Measurements from ENCODE around the gene EMSY. TPM values are rescaled to one million over a fixed set of nuclear protein-coding genes. Genes with fewer than 3 reads are reported as not detected.

Gene EMSY
- total and polyA plus RNA-seq, 2 of the 13 experiments (the other 11 are each of a cell fraction or from before 2014, with no cell fraction given) = 11.6 to 18.5 TPM

GRCh38 chr11:76445121-76446084 lies 585 bp downstream of the EMSY start (continued):
- TF ChIP-seq, protein P1, sequence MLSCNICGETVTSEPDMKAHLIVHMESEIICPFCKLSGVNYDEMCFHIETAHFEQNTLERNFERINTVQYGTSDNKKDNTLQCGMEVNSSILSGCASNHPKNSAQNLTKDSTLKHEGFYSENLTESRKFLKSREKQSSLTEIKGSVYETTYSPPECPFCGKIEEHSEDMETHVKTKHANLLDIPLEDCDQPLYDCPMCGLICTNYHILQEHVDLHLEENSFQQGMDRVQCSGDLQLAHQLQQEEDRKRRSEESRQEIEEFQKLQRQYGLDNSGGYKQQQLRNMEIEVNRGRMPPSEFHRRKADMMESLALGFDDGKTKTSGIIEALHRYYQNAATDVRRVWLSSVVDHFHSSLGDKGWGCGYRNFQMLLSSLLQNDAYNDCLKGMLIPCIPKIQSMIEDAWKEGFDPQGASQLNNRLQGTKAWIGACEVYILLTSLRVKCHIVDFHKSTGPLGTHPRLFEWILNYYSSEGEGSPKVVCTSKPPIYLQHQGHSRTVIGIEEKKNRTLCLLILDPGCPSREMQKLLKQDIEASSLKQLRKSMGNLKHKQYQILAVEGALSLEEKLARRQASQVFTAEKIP (CRISPR knock-in tag; IDR thresholded peaks at IDR 0.05; ENCODE audit: borderline replicate concordance) = no peak
- TF ChIP-seq ZNF772 (CRISPR knock-in tag; IDR thresholded peaks at IDR 0.05) (peak; percentile 41; the same call in 1 of the 2 replicates), ZNF512 (CRISPR knock-in tag; IDR thresholded peaks at IDR 0.05) (no peak), ZNF737 (CRISPR knock-in tag; IDR thresholded peaks at IDR 0.05; ENCODE audit: borderline replicate concordance) (no peak), RAD51 (IDR thresholded peaks at IDR 0.05; ENCODE audit: borderline replicate concordance) (no peak), ZNF326 (CRISPR knock-in tag; IDR thresholded peaks at IDR 0.05; ENCODE audit: borderline replicate concordance) (no peak), POLR2G (IDR thresholded peaks at IDR 0.05; ENCODE audit: low read depth, low read length) (no peak), NFRKB (IDR thresholded peaks at IDR 0.05) (no peak), ZNF281 (CRISPR knock-in tag; IDR thresholded peaks at IDR 0.05; ENCODE audit: borderline replicate concordance) (peak; percentile 66; the same call in 1 of the 2 replicates)
- TF ChIP-seq, protein P2, sequence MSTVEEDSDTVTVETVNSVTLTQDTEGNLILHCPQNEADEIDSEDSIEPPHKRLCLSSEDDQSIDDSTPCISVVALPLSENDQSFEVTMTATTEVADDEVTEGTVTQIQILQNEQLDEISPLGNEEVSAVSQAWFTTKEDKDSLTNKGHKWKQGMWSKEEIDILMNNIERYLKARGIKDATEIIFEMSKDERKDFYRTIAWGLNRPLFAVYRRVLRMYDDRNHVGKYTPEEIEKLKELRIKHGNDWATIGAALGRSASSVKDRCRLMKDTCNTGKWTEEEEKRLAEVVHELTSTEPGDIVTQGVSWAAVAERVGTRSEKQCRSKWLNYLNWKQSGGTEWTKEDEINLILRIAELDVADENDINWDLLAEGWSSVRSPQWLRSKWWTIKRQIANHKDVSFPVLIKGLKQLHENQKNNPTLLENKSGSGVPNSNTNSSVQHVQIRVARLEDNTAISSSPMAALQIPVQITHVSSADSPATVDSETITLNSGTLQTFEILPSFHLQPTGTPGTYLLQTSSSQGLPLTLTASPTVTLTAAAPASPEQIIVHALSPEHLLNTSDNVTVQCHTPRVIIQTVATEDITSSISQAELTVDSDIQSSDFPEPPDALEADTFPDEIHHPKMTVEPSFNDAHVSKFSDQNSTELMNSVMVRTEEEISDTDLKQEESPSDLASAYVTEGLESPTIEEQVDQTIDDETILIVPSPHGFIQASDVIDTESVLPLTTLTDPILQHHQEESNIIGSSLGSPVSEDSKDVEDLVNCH (CRISPR knock-in tag; IDR thresholded peaks at IDR 0.05) = no peak
- TF ChIP-seq, protein P3, sequence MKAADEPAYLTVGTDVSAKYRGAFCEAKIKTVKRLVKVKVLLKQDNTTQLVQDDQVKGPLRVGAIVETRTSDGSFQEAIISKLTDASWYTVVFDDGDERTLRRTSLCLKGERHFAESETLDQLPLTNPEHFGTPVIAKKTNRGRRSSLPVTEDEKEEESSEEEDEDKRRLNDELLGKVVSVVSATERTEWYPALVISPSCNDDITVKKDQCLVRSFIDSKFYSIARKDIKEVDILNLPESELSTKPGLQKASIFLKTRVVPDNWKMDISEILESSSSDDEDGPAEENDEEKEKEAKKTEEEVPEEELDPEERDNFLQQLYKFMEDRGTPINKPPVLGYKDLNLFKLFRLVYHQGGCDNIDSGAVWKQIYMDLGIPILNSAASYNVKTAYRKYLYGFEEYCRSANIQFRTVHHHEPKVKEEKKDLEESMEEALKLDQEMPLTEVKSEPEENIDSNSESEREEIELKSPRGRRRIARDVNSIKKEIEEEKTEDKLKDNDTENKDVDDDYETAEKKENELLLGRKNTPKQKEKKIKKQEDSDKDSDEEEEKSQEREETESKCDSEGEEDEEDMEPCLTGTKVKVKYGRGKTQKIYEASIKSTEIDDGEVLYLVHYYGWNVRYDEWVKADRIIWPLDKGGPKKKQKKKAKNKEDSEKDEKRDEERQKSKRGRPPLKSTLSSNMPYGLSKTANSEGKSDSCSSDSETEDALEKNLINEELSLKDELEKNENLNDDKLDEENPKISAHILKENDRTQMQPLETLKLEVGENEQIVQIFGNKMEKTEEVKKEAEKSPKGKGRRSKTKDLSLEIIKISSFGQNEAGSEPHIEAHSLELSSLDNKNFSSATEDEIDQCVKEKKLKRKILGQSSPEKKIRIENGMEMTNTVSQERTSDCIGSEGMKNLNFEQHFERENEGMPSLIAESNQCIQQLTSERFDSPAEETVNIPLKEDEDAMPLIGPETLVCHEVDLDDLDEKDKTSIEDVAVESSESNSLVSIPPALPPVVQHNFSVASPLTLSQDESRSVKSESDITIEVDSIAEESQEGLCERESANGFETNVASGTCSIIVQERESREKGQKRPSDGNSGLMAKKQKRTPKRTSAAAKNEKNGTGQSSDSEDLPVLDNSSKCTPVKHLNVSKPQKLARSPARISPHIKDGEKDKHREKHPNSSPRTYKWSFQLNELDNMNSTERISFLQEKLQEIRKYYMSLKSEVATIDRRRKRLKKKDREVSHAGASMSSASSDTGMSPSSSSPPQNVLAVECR (CRISPR knock-in tag; IDR thresholded peaks at IDR 0.05; ENCODE audit: borderline replicate concordance) = peak; percentile 15; the same call in 1 of the 2 replicates
